HG02798 (cell line): Measurements from ENCODE around the gene TOP3B.
"Not testable (repeated sequence)": the region's sequence is repeated elsewhere in the genome, so short reads cannot be mapped to it uniquely, and the experiment has no call there.

Experiments used
- ATAC-seq: cut with Tn5 transposase; IDR thresholded peaks from one replicate; pipeline ENCODE4 v1.9.1; 2021; ENCODE audit warnings: mild to moderate bottlenecking; ENCODE audit not compliant: unreplicated experiment, poor library complexity

TOP3B gene

DNA sequence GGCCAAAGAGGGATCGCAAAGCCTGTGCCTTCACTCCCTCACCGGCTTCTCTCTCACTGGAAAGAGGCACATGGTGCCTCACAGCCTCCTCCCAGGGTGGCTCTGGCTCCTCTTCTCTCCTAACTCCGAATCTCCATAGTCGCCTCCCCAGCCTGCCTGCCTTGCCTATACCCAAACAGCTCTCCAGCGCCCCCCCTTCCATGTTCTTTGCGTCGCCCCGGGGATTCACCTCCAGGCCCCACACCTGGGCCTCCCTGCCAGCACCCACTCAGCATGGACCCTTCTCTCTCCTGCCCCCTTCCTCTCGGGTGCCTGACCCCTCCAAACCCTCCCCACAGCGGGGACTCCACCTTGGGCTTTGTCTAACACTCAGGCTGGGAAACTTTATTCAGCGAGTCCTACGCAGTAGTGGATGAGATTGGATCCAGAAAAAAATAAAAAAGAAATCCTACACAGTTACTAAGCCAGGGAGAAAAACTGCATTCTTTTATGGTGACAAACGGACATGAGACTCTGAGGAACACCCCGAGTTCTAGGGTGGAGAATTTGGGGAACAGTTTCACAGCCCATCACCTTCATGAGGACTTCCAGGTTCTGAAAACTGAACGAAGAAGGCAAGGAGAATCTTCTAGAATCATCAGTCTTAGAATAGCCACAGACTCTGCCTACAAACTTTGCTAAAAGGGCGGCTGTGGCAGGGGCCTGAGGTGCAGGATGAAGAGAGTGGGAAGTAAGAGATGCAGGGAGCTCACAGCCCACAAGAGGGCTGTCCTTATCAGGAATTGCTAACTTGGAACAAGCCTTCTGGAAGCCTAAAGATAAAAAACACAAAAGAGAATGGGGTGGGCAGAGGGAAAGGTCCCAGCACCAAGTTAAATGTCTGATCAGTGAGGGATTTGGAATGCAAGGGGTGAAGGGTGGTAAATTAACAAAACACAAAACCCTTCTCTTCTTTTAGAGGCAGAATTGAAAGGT lies 35.3 kb downstream of the TOP3B start:
- ATAC-seq = no peak

DNA sequence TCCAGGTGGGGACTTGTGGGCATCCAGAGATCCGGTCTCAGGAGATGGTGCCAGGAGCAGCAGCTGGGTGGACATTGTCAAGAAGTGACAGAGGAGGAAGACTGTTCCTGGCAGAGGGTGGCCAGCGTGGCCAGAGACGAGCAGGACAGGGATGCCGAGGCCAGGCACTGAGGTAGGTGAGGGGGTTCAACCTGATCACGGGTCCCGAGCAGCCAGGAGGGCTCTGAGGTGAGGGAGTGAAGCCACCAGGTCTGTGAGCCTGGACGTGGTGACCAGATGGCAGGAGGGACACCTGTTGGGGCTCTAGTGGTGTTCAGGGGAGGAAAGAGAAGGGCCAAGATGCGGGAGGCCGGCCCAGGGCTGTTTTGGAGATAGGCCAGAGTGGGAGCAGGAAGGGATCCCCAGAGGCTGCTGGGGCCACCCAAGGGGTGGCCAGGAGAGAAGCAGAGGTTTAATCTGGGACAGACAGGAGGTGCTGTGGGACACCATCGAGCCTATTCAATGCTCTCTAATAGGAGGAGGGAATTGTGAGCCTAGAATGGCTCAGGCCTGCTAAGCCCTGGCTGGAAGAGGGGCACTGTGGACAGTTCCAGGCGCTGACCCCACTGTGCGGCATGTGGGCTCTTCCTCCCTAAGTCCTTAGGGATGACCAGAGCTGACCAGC lies 36.2 kb downstream of the TOP3B start:
- ATAC-seq = no peak

DNA sequence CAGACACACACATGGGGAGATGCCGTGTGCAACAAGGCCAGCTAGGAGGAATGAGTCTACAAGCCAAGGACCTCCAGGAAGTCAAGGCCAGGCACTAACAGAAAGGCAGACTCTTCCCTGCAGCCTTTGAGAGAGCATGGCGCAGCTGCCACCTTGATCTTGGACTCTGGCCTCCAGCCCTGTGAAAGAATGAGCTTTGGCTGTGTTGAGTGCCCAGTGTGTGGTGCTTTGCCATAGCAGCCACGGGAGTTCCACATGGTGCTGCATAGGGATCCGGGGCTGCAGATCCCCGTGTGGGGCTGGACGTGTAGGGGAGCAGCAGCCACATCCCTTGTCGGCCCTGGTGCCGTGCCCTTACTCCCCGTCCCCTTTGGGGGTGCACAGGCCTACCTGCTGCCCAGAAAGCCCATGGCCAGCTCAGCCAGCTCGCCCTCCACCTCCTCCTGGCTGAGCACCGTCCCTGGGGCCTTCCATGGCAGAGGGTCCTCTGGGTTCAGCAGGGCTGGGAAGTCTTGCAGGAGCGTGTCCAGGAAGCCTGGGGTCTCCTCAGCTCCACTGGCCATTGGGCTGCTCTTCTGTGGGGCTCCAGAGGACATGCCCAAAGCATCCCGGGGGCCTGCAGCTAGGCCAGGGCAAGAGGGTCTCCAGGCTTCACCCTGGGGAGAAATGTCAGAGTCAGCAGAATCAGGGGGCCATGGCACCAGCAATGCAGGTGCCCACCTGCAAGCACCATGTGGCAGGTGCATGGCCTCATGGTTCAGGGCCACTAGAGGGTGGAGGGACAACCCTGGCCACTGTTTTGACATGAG lies 36.9 kb downstream of the TOP3B start:
- no peak for ATAC-seq

DNA sequence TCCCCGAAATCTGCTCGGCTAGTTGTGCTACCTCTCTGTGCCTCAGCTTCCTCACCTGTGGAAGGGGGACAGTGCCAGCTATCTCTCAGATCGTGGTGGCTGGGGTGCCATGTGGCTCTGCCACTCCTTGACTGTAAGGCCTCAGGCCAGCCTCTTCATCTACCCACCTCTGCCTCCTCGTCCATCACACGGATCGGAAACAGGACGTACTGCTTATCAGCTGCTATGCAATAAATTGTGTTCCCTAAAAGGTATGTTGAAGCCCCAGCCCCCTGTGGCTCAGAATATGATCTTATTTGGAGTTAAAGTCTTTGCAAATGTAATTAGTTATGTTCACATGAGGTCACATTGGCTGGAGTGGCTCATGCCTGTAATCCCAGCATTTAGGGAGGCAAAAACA lies 37.7 kb downstream of the TOP3B start:
- ATAC-seq = no peak

DNA sequence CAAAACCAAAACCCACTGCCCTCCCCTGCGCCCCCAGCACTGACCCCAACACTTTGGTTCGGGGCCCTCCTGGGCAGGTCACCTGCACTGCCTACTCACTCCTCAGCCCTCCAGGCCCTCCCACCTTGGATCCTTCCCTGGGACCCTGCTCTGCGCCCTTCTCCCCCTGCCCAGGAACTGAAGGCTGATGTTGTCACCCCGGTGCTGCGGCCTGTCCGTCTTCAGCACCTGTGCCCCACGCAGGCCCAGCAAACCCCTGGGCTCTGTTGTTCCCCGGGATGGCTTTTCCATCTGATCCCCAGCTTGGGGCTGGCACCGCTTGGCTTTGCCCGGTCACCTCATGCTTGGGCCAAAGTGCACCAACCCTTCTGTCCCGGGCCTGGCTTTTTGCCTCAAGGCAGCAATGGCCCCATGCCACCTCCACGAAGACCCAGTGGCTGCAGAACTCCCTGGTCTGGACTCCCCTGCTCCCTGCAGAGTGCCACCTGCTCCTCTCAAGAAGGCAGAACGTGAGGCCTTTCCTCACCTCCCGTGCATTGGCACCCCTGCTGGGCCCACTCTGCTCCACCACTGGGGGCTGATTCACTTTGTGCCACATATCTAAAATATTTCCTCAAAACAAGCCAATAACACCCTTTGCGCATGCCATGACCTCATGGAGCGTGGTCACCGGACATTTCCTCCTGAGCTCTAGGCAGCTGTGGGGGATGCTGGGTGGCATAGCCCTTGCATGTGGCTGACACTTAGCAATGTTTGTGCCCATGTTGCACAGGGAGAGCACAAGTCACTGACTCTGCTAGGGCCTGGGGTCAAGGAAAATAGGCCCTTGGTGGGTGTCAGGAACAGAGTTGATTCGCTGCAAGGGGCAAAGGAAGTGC lies 38.8 kb downstream of the TOP3B start:
- no peak for ATAC-seq

DNA sequence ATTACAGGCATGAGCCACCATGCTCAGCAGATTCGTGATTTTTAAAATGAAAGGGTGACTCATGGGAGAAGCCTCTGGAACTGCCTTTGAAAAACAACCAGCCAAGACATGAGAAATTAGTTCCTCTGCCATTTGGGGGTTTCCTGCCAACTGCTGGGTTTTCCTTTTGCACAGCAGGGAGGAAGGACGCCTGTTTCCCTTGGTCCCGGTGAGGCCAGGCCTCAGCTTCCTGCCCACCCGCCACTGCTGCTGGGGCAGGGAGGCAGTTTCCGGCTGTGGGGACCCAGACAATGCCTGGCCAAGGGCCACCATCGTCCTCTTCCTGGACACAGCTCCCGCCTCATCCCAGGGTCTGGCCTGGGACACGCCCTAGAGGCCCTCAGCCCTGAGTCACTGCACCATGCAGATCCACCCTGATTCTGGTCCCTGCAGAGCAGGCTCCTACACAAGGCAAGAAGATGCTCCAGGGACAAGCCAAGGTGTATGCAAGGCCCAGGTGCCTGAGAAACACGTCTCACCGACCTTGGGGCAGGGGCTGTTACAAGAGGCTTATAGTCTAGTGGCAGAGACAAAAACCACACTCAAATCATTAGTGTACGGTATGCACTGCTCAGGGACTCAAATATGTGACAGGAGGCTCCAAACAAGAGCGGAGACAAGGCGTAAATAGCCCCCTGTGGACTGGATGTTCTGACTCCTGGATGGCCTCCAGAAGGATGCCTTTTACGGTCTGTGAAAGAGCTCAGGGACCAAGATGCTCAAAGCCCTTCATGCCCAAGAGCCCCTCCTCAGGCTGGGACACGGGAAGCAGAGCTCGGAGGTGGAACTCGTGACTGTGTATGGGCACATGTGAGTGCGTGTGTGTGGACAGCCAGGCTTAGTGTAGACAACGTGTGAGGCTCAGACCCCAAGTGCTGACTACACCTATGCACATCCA lies 39.9 kb downstream of the TOP3B start:
- no peak for ATAC-seq

DNA sequence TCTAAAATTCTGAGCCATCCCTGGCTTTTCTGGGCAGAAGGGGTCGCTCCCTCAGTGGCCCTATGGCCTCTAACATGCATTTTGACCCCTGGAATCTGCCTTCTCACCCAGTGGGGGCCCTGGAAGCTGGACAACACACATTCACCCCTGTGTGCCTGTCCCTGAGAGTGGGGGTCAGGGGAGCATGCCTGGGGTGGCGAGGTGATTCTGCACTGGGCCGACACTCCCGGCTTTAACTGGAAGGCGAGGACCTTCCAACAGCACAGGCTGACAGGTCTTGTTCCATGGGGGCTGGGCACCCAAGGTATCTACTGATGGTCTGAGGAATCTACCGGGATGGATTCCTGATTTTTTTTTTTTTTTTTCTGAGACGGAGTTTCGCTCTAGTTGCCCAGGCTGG lies 40.7 kb downstream of the TOP3B start:
- no peak for ATAC-seq

DNA sequence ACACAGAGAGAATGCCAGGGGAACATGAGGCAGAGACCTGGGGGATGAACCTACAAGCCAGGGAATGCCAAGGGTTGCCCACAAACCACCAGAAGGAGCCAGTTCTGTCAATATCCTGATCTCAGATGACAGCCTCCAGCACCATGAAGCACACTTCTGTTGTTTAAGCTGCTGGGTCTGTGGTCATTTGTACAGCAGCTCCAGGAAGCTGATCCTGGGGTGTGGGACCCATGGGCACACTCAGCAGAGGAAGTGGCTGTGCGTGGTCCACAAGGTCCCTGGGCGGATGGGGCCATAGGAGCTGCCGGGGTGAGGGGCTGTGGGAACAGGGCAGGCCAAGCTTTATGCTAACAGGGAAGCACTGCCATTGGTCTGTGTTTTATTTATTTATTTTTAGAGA lies 42.1 kb downstream of the TOP3B start:
- ATAC-seq = no peak

DNA sequence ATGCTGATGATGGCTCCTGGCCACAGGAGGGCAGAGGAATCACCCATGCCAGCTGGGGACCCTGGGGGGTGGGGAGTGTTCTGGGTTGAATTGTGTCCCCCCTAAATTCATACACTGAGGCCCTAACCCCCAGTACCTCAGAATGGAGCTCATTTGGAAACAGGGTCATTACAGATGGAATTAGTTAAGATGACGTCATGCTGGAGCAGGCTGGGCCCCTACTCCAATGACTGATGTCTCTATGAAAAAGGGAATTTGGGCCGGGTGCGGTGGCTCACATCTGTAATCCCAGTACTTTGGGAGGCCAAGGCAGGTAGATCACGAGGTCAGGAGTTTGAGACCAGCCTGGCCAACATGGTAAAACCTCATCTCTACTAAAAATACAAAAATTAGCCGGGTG lies 42.7 kb downstream of the TOP3B start:
- ATAC-seq = not testable (repeated sequence)

DNA sequence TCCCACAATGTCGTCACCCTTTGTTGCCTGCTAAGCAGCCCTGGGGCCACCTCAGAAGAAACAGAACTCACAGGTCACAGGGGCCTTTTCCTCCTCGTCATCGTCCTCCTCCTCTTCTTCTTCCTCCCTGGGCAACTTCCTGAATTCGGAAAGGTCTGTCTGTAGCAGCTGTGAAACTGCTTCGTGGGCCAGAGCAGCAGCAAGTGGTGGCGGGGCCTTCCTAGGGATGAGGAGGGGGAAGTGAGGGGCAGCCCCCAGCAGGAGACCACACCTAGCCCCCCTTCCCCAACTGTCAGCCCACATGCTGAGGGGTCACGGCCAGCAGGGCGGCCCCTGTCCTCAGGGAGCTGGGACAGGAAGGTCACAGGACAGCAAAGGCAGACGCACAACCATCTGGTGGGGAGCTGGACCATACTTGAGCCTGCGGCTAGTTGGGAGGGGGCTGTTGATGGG lies 43.1 kb downstream of the TOP3B start:
- no peak for ATAC-seq

DNA sequence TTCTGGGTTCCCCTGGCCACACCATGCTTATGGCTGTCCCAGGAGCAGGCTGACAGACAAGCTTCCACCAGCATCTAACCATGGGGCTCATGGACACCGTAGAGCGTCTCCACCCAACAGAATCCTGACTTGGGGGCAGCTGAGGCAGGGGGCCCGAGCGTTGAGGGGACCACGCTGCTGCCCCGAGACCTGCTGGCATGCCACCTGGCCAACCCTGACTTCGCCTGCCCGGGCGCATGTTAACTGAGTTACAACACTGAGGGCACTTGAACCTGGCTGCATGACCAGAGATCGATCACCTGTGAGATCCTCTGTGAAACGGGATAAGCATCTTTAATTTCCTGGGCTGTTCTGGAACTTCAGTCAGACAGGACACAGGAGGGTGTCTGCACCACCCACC lies 43.7 kb downstream of the TOP3B start:
- ATAC-seq = no peak

DNA sequence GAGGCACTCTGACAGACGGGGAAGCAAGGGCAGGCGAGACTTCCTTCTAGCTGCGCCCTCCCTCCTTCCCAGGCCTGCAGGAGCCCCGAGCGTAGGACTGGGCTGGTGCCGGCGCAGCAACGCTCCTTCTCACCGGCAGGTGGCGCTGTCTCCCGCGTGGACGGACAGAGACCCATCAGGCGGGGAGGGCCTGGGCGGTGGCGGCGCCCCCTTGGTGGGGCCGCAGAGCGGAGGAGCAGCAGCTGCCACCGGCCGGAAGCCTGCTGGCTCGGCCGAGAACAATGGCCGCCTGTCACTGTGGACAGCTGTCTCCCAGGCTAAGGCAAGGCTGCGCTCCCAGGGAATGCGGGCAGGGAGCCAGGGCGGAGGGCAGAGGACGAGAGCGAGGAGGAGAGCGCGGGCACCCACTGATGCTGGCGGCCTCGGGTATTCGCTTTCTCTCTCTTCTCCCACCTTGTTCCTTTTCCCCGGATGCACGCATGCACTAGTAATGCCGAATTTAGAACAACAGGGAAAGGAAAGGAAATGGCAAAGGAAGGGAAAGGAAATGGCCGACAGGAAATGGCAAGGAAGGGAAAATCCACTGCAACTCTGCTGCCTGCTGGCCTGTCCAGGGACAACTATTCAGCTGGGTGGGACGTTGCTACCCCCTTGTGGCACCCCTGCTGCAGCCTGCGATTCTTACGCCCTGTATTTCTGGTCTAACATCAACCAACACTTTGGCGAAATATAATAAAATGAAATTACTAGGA lies 44.3 kb downstream of the TOP3B start:
- ATAC-seq = peak; percentile 93

DNA sequence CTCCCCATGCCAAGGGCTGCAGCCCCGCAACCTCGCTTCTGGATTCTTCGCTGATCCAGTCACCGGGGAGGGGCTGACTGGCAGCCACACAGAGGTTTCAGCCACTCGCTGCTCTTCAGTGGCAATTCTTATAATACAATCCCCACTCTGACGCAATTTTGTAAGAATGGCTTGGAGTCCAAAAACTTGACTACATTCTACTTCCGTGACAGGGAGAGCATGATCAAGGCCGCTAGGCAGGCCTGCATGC lies 44.8 kb downstream of the TOP3B start:
- no peak for ATAC-seq

DNA sequence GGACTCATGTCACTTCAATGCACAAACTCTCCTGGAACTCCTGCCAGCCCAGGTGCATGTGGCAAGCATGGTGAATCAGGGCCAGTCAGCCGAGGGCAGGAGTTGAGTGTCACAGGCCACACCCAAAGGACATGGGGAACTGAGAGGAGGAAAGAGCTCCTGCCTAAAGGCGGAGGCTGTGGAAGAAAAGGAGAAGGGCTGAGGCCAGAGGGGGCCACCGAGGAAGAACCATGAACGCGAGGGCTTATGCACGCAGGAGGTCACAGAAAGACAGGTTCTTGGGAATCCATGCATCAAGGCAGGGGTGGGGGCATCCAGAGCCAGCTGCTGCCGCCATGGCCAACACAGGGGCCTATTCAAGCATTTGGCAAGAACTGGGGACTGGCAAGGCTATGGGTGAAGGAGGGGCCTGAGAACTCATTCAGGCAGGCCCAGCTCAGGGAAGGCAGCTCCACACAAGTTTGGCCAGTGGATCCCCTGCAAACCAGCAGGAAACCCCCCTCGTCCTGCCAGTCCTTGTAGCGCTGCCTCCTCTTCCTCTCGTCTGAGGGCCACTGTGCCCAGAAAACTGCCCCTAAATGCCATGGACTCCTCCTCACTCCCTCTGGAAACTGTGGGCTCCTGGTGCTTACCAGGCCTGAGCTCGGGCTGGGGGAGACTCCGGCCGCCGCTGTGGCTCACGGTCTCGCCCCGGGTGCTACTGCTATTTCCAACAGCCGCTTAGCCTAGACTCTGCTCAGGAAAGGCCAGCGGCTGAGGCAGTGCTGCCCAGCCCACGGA lies 45.4 kb downstream of the TOP3B start:
- ATAC-seq = no peak

DNA sequence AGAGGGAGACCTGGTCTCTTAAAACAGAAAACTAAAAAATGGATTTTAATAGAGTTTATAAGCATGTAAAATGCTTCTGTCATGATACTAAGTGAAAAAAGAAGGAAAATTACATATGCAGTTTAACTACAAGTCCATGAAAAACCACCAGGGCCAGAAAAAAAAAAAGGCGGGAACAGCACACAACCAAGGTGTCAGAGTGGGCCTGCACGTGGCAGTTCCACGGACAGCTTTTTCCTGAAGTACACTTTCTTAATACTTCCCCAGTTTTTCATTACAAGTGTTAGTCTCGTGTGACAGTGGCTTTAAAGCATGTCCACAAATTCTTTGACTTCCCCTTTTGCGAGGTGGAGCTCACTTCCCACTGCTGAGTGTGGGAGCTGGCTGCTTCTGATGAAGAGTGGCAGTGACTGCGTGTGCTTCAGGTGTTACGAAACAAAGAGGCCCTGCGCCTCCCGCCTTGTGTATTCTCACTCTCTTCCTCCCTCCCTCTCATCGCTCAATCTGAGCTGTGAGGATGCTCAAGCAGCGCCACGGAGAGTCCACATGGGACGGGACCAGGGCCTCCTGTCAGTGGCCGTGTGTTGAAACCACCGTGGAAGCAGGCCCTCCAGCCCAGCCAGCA lies 46.3 kb downstream of the TOP3B start:
- no peak for ATAC-seq

DNA sequence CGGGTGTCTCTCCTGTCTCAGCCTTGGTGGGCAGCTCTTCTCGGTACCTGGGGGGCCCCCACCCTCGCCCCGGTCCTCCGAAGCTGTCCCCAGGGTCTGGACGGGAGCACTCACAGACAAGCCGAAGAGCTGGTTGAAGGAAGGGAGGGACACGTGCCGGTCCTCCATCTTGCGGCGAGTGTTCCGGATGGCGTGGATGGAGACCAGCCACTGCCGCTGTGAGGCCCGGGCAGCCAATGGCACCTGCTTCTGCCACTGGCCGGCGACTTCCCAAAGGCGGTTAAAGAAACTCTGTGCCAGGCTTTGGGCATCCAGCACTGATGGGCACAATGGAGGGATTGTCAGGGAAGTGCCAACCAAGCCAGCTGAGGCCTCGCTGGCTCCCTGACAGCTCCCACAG lies 48.7 kb downstream of the TOP3B start:
- ATAC-seq = no peak

DNA sequence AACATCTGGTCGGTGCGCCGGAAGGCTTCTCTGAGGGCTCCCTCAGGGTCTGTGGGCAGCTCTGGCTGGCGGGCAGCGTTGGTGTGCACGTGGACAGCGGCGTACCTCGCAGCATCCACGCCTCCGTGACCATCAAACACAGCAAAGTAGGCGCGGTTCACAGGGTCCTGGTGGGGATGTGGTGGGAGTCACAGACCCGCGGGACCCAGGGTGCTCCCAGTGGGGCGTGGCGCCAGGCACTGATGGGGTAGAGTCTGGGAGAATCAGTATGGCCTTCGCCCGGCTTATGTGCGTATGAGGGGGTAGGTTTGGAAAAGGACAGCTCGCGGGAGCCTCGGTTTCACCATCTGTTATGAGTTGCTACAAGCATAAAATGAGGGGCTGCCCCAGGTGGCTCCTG lies 49.2 kb downstream of the TOP3B start:
- ATAC-seq = no peak
